Measurements from ENCODE around the gene SLC35F4.
A peak's percentile ranks its signal among the peaks of the same experiment; 100 is the strongest.
"Not testable (repeated sequence)": the region's sequence is repeated elsewhere in the genome, so short reads cannot be mapped to it uniquely, and the experiment has no call there.

The SLC35F4 gene

GRCh38 chr14:57865403-57866198 lies at the start of gene SLC35F4:
Gene SLC35F4, minus strand, starts transcription at chr14:57866092.
- DNase-seq: peak in 6 of 51 donors; percentile 1 to 28 (median 12)

- DNase-seq: no peak
These were observed 43.7 kb upstream of the SLC35F4 start for GRCh38 chr14:57909626-57910025.

GRCh38 chr14:57903954-57904353 lies 38.1 kb upstream of the SLC35F4 start:
- DNase-seq: no peak

- no peak for DNase-seq
These were observed 33.1 kb upstream of the SLC35F4 start for GRCh38 chr14:57898837-57899572.

DNA sequence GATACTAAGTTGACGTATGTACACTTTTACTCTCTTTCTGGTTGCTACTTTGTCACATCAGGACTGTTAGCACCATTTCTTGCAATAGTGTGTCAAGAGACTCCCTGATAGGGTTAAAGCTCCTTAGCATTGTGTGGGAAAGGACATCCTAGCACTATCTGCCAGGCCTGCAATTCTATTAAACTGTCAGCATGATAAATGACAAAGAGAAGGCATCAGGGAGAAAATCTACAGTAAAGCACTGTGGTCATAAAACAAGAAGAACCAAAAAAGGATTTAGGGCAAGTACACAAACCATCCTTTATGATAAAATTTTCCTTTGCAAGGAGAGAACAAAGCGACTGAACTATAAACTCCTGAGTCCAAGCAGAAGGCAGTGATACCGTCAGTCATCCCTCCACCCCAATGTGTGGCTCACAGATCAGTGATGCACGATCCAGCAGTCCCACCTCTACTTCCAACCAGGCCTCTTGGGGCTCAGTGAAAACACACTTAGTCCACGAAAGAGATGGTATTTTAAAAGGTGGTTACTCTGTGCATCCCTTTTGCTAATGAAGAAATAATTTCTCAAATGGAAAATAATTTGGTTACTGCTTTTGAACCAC lies 31.4 kb upstream of the SLC35F4 start:
- no peak for DNase-seq

DNA sequence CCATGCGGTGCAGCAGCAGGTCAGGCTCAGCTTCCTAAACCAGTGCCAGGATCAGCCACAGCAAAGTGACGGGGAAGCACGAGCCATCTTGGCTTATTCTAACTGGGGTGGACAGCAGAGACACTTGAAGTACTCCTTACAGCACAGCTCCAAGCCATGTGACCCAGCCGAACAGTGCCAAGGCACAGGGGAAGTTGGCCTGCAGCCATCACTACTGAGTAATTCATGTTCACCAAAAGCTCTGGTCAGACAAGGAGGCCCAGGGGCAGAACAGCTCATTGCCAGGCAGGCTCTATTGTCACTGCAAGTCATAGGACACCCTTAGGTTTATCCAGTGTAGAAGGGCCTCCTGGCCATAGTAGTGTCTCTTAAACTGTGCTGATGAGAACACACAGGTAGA lies 23.4 kb upstream of the SLC35F4 start:
- peak in 27 of 51 donors; percentile 4 to 72 (median 29) for DNase-seq

- DNase-seq: no peak
These were observed 18.3 kb upstream of the SLC35F4 start for GRCh38 chr14:57884175-57884574.

DNA sequence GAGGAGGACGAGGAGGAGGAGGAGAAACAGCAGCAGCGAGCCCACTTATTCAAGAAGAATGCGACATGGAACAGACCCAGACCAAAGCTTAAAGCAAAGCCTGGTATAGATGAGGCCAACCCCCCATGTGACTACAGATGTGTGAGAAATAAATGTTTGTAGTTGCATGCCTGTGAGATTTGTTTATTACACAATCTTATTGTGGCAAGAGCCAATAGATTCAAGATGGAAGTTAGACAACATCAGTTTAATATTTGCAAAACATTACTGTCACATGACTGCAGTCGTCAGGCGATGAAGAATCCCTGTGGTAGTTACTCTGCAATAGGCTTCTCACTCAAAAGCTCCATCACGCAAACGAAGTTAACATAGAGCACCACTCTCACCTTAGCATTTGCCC lies 17.2 kb upstream of the SLC35F4 start:
- no peak for DNase-seq

DNA sequence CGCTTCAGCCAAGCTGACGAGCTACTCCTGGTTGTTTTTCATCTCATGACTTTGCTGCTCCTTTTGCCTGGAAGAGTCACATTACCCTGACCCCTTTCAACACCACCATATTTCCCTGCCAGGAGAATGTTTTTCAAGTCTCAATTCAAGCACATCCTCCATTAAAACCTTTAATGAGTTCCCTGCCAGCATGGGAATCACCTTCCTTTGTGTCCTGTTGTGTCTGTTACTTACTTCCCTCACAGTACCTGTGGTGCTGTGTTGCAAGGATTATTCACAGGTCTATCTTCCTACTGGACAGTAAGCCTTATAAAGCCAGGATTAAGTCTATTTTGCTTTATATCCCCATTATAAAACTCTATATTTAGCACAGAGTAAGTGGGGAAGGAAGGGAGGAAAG lies 13.6 kb upstream of the SLC35F4 start:
- DNase-seq: no peak

- DNase-seq: no peak
These were observed 10.1 kb upstream of the SLC35F4 start for GRCh38 chr14:57875985-57876384.

DNA sequence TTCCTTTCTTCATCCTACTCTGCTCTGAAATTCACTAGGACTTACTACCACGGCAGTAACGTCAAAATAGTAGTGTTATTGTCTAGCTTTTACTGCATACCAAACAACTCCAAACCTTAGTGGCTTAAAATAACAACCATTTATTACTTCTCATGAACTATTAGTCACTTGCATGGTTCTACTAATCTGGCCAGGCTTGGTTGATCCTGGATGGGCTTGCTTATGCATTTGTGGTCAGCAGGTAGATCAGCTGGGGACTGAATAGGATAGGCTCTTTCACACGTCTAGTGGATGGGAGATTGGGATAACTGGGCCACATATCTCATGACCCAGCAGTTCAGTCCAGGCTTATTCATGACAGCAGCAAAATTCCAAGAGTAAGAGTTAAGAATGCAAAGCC lies 9.4 kb upstream of the SLC35F4 start:
- no peak for DNase-seq

- peak in 7 of 51 donors; percentile 1 to 45 (median 6) for DNase-seq
These were observed 5.7 kb upstream of the SLC35F4 start for GRCh38 chr14:57871459-57872080.

DNA sequence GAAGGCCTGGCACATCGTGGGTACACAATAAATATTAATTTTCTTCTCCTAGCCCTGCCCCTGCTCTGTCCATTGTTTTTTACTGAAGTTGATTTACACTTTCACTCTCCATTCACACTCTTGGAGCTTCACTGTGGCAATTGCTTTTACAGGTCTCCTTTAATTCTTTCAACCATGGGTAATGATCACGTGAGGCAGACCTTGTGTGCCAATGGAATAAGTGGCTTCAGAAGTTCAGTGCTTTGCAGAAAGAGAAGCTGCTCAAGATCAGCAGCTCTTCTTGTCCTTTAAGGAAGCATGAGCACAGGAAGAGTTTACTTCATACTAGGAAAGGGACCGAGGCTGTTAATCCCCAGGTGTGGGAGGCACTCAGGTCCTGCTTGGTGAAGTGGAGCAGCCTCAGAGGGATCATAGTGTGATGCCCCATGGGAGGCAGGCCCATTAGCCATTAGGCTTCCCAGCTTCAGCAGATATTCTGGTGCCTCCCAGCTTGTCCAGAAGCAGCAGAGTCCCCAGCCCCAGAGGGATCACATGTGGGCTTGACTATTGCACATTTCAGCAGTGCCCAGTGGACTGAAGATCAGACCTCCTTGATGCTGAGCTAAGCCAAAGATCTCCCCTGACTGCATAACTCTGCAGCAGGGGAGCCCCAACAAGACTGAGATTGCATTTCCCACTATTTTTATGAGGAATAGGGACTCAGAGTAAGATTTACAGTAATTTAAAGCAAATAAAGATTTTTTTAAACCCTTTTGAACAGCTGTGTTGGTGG lies 5.0 kb upstream of the SLC35F4 start:
- DNase-seq: no peak

DNA sequence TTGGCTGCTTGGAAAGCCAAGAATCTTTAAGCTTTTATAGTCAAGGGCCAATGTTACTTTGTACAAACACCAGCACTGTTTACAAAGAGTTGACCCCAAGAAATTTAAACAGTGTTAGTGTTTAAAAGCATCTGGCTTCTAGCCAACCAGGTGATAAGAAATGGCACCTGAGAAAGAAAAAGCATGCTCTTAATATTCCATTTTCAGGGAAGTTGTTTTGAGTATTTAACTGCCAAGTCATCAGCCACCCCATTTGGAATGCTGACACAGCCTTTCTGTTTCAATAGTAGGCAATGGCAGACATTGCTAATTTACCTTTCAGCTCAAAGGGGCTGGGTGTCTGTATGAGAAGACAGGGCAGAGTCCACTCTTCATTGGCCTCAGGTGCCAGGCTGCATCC lies 3.7 kb upstream of the SLC35F4 start:
- DNase-seq: no peak

DNA sequence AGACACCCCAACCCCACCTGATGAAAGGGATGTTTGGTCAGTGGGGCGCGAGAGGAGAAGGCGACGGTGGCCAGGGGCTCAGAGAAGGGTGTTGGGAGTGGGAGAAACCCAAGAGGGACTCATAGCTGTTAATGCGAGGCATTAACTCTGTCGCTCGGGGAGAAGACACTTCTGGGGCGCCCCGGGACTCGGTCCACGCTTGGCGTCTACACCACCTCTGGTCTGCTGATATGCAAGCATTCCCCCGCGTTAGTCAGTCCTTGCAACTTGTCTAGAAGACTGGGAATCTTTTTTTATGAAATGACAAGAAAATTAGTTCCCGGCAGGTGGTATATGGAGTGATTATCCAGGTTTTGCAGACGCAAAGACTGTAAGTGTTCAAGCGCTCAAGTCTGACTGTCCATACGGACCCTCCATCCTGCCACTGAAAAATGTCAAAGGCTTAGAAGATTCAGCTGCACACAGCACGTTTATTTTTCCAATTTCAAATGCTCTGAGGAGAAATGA lies 360 bp upstream of the SLC35F4 start:
- DNase-seq: peak in 1 of 51 donors; percentile 8

- DNase-seq: no peak
These were observed 858 bp downstream of the SLC35F4 start for GRCh38 chr14:57865066-57865402.

- DNase-seq: no peak
These were observed 1.2 kb downstream of the SLC35F4 start for GRCh38 chr14:57864659-57865058.

DNA sequence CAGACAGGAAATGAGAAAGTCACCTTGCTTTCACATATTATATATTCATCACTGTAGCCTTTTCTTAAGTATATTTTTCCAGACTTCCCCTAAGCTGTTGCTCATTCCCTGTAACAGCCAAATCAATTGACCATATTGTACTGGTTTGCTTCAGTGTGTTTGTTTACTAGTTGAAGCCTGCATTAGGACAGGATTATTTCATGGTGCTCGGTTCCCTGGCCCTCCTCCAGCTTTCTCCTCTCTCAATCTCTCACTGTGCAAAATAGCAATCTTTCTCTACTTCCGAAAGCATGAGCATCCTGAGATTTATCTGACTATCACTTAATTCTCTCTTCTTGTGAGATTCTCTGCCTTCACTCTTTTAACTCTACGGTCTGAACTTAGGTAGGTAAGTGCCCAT lies 2.4 kb downstream of the SLC35F4 start:
- DNase-seq: no peak

- DNase-seq: not testable (repeated sequence)
These were observed 10.2 kb downstream of the SLC35F4 start for GRCh38 chr14:57855666-57856065.

DNA sequence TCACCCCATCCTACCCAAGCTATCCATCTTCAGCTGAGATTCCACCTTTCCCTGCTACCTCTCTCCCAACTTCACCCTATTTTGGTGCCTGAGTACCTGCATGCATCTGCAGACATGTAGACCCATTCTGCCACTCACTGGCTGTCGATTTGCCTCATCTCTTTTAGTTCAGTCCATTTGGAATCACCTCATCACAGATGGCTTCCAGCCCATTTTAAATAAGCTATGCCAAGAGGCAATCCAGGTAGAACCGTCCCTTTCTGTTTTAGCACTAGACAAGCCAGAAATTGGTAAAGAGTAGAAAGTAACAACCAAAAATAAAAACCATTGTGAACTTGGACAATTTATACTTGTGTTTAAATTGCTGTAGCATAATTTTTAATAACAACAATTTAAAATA lies 11.3 kb downstream of the SLC35F4 start:
- DNase-seq: no peak

- no peak for DNase-seq
These were observed 14.5 kb downstream of the SLC35F4 start for GRCh38 chr14:57851354-57851753.
